Osteoblast (primary cell): Measurements from ENCODE around the gene ITPRID2. TPM values are rescaled to one million over a fixed set of nuclear protein-coding genes. Genes with fewer than 3 reads are reported as not detected.

Experiments
- DNase-seq: peaks from one replicate; pipeline ENCODE4 v3.0.0; 2011; ENCODE audit warnings: low spot score, mixed read lengths; ENCODE audit not compliant: insufficient read length; ENCODE audit errors: missing footprints
- H2AFZ ChIP-seq: 2 replicates; pipeline ENCODE4 v1.6.0; 2011; ENCODE audit warnings: mild to moderate bottlenecking, low read length
- H3K27ac ChIP-seq: 2 replicates; pipeline ENCODE4 v1.5.1; 2011; ENCODE audit warnings: mild to moderate bottlenecking, low read depth, low read length, moderate library complexity
- H3K27me3 ChIP-seq: 2 replicates; pipeline ENCODE4 v1.6.0; 2012; ENCODE audit warnings: mild to moderate bottlenecking, control low read depth, inconsistent platforms, low read length, moderate library complexity; ENCODE audit not compliant: insufficient read depth
- H3K36me3 ChIP-seq: 2 replicates; pipeline ENCODE4 v1.5.1; 2011; ENCODE audit warnings: mild to moderate bottlenecking, low read length, control low read depth, moderate library complexity; ENCODE audit not compliant: insufficient read depth
- H3K4me1 ChIP-seq: 2 replicates; pipeline ENCODE4 v1.5.1; 2011; ENCODE audit warnings: mild to moderate bottlenecking, low read length, control low read depth, moderate library complexity; ENCODE audit not compliant: insufficient read depth
- H3K4me2 ChIP-seq: 2 replicates; pipeline ENCODE4 v1.6.0; 2011; ENCODE audit warnings: mild to moderate bottlenecking, low read length; ENCODE audit not compliant: insufficient read depth
- H3K4me3 ChIP-seq: fragments of 200-600 bp; sonication (generic); 3 replicates; pipeline ENCODE4 v1.5.1; 2012; ENCODE audit warnings: mild to moderate bottlenecking, low read length, inconsistent platforms; ENCODE audit not compliant: insufficient read depth
- H3K79me2 ChIP-seq: 2 replicates; pipeline ENCODE4 v1.6.0; 2012; ENCODE audit warnings: mild to moderate bottlenecking, low read length, control low read depth, inconsistent platforms; ENCODE audit not compliant: insufficient read depth
- H3K9me3 ChIP-seq: 2 replicates; pipeline ENCODE4 v1.5.1; 2011; ENCODE audit warnings: low read depth, low read length, control low read depth
- H4K20me1 ChIP-seq: 2 replicates; pipeline ENCODE4 v1.6.0; 2012; ENCODE audit warnings: mild to moderate bottlenecking, low read length, control low read depth; ENCODE audit not compliant: insufficient read depth
- total RNA-seq: library from RNA; depleted of rRNA; stranded (reverse); fragments of >200 nt; gene quantifications from 2 replicates; pipeline ENCODE4 v1.2.3, GENCODE V29; 2012
- TF ChIP-seq, protein P1 (sequence below): IDR thresholded peaks from 2 replicates; pipeline ENCODE4 v1.5.1; 2011; ENCODE audit warnings: mild to moderate bottlenecking, low read depth, low read length, moderate library complexity; ENCODE audit errors: extremely low read depth

The ITPRID2 gene
- total RNA-seq, 1 donor, result 108 TPM

DNA sequence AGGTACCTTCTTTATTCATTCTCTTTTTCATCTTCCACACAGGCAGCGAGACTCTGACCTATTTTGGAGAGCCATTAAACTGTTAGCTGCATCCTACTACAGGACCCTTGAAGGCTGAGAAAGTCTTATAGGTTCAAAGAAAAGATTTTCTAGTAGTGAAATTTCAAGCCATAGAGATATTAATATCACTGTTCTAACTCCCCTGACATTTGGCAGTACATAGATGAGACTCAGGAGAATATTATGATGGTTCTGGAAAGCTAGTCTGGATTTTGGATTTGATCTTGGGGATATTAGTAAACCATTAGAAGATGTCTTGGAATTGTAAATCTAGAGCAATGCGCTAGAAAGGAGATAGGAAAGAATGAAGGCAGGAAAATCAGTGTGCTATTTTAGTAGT, 1.3 kb upstream of the ITPRID2 start:
- no peaks in the 10 kb centered on the region for H3K9me3 ChIP-seq
- H4K20me1 ChIP-seq, result no peaks in the 10 kb centered on the region
- no peaks in the 10 kb centered on the region for H3K27me3 ChIP-seq
- H2AFZ ChIP-seq, result no peak overlapping the region
- H3K4me1 ChIP-seq, result peaks cover 22% of the 10 kb centered on the region
- H3K27ac ChIP-seq, result no peak overlapping the region
- H3K4me3 ChIP-seq, result no peak overlapping the region
- peaks cover 34% of the 10 kb centered on the region for H3K79me2 ChIP-seq
- DNase-seq, result peak; percentile 52
- peaks cover 4% of the 10 kb centered on the region for H3K36me3 ChIP-seq
- H3K4me2 ChIP-seq, result no peak overlapping the region
- TF ChIP-seq, protein P1, sequence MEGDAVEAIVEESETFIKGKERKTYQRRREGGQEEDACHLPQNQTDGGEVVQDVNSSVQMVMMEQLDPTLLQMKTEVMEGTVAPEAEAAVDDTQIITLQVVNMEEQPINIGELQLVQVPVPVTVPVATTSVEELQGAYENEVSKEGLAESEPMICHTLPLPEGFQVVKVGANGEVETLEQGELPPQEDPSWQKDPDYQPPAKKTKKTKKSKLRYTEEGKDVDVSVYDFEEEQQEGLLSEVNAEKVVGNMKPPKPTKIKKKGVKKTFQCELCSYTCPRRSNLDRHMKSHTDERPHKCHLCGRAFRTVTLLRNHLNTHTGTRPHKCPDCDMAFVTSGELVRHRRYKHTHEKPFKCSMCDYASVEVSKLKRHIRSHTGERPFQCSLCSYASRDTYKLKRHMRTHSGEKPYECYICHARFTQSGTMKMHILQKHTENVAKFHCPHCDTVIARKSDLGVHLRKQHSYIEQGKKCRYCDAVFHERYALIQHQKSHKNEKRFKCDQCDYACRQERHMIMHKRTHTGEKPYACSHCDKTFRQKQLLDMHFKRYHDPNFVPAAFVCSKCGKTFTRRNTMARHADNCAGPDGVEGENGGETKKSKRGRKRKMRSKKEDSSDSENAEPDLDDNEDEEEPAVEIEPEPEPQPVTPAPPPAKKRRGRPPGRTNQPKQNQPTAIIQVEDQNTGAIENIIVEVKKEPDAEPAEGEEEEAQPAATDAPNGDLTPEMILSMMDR, result no peak

DNA sequence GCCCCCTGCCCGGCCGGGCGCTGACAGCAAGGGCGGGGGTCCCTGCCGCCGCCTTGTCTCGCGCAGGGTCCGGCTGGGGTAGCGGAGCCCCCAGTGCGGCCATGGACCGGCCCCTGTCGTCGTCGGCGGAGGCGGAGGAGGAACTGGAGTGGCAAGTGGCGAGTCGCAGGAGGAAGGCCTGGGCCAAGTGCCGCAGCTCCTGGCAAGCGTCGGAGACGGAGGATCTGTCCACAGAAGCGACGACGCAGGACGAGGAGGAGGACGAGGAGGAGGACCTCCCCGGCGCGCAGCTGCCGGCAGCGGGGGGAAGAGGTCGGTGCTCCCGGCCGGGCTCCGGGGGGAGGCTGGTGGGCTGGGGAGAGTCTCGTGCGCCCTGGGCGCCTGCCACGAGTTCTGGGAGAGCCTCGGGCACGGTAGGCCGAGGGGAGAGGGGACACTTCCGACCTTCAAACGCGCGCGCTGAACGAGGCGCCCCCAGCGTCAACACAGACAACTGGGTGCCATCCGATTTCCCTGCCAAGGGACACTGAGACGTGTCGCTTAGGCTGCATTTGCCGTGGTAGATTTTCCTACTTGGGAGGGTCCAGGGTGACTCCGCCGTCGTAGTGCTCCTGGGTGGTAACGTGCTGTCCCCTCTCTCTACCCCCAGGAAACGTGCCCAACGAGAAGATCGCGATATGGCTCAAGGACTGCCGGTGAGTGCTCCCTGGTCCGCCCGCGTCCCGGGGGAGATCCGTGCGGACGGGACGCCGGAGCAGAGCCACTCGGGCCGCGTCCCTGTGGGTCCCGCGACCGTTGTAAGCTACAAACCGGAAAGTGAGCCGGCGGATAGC, 652 bp downstream of the ITPRID2 start:
- H3K4me3 ChIP-seq, result peak overlapping the region; percentile 84
- H2AFZ ChIP-seq, result peak overlapping the region; percentile 89
- H3K9me3 ChIP-seq, result no peaks in the 10 kb centered on the region
- DNase-seq, result peak; percentile 91
- TF ChIP-seq, protein P1, result peak; percentile 18
- peaks cover 10% of the 10 kb centered on the region for H4K20me1 ChIP-seq
- H3K4me1 ChIP-seq, result peaks cover 23% of the 10 kb centered on the region
- no peaks in the 10 kb centered on the region for H3K27me3 ChIP-seq
- H3K27ac ChIP-seq, result peak overlapping the region; percentile 72
- peaks cover 53% of the 10 kb centered on the region for H3K79me2 ChIP-seq
- peak overlapping the region; percentile 71 for H3K4me2 ChIP-seq
- peaks cover 10% of the 10 kb centered on the region for H3K36me3 ChIP-seq

DNA sequence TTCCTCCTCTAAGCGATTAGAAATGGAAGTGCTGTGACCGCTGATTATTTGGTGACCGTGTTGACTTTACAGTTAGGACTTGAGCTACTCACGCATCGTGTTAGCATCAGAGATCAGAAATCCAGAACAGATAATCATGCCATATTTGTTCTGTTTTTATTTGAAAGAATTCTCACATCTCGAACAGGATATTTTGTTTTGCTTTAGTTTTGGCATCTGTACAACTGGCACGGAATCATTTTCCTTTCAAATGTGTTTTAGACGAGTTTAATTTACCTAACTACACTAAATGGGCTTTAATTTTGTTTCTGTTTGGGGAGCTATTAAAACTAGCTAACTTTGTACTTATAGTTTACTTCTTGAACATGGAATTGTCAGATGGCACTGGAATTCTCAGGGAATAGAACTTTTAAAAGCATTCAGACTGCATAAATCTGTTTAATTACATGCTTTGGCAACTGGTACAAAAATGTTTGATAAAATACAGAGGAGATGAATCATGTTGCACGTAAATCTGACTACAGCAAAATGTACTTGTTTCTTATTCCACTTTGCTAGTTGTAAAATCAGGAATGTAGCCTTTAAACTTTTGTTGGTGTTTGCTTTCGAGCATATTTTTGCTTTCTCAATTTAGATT, 1.4 kb downstream of the ITPRID2 start:
- H3K4me3 ChIP-seq, result peak overlapping the region; percentile 84
- peaks cover 57% of the 10 kb centered on the region for H3K79me2 ChIP-seq
- H3K9me3 ChIP-seq, result no peaks in the 10 kb centered on the region
- H3K27ac ChIP-seq, result peak overlapping the region; percentile 72
- peaks cover 10% of the 10 kb centered on the region for H4K20me1 ChIP-seq
- H3K27me3 ChIP-seq, result no peaks in the 10 kb centered on the region
- H2AFZ ChIP-seq, result peak overlapping the region; percentile 89
- TF ChIP-seq, protein P1, result no peak
- peak; percentile 83 for DNase-seq
- peaks cover 23% of the 10 kb centered on the region for H3K4me1 ChIP-seq
- H3K4me2 ChIP-seq, result peak overlapping the region; percentile 71
- H3K36me3 ChIP-seq, result peaks cover 11% of the 10 kb centered on the region

DNA sequence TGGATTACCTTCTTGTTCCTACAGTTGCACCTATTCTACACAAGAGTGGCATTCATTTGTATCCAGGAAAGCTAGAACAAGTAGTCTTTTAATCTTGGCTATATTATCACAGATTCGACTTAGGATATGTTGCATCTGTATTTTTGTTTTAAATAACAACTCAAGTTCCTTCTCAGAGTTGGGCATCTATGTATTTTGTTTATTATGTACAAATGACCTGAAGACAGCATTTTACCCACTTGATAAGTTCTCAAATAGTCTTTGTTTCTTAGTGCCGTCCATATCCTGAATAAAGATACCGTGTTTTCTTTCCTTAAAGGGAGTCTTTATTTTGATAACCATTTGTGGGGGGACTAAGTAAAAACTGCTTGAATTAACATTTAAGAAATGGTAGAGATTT, 2.9 kb downstream of the ITPRID2 start:
- peak overlapping the region; percentile 71 for H3K4me2 ChIP-seq
- H4K20me1 ChIP-seq, result peaks cover 10% of the 10 kb centered on the region
- H3K4me3 ChIP-seq, result peak overlapping the region; percentile 56
- peaks cover 23% of the 10 kb centered on the region for H3K4me1 ChIP-seq
- DNase-seq, result no peak
- H3K36me3 ChIP-seq, result peaks cover 21% of the 10 kb centered on the region
- no peak overlapping the region for H2AFZ ChIP-seq
- no peaks in the 10 kb centered on the region for H3K9me3 ChIP-seq
- TF ChIP-seq, protein P1, result no peak
- H3K27ac ChIP-seq, result no peak overlapping the region
- H3K27me3 ChIP-seq, result no peaks in the 10 kb centered on the region
- peaks cover 58% of the 10 kb centered on the region for H3K79me2 ChIP-seq
